Panc1 (cell line): ENCODE data around the gene CCNA2.

Experiments
- POLR2AphosphoS5 ChIP-seq: IDR thresholded peaks from 2 replicates; pipeline ENCODE4 v1.6.1; 2012; ENCODE audit warnings: mild to moderate bottlenecking, low read depth, low read length, moderate library complexity
- SIN3A ChIP-seq: IDR thresholded peaks from 2 replicates; pipeline ENCODE4 v1.6.1; 2012; ENCODE audit warnings: low read depth, mild to moderate bottlenecking, low read length, moderate library complexity, borderline replicate concordance; ENCODE audit not compliant: insufficient read depth
- TCF7L2 ChIP-seq: IDR thresholded peaks from 2 replicates; pipeline ENCODE4 v1.6.1; 2011; ENCODE audit warnings: mild to moderate bottlenecking, low read depth, low read length, inconsistent platforms
- TF ChIP-seq, protein P1 (sequence below), 2 experiments: IDR thresholded peaks; 2 replicates each; pipeline ENCODE4 v1.6.1; 2011 to 2012; ENCODE audit warnings: low read depth in 2 of 2, control low read depth in 1 of 2, low read length in 1 of 2, mild to moderate bottlenecking in 1 of 2, moderate library complexity in 1 of 2; ENCODE audit not compliant: insufficient read depth in 1 of 2

DNA sequence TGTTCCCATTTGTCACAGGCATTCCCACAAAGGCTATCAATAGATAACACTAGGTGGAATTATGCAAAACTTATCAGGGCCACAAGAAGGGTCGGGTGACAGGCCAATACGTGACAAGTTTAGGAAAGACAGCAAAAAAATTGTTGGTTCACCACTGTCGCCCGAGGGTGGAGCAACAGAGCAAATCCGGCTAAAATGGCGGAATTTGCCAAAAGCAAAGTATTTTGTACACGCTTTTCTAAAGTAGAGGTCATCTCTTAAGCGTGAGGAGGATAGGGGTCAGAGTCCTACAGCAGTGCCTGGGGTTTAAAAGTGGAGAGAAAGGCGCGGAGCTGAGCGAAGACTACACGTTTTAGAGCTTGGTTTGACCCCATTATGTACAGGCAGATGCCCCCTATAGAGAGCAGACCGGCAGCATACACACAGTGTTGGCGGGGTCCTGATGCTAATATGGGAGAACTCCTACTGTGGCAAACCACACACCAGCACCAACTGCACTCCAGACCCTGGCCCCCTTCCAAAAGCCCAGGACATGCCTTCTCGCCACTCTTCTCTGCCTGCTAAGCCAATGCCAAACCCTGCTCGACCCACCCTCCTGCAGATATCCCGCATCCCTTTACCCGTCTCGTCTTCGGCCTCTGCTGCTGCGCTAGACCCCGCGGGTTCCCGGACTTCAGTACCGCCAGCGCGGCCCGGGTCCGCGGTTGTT, 733 bp downstream of the CCNA2 start:
- TF ChIP-seq TCF7L2 = no peak
- no peak for TF ChIP-seq POLR2AphosphoS5
- TF ChIP-seq, protein P1, sequence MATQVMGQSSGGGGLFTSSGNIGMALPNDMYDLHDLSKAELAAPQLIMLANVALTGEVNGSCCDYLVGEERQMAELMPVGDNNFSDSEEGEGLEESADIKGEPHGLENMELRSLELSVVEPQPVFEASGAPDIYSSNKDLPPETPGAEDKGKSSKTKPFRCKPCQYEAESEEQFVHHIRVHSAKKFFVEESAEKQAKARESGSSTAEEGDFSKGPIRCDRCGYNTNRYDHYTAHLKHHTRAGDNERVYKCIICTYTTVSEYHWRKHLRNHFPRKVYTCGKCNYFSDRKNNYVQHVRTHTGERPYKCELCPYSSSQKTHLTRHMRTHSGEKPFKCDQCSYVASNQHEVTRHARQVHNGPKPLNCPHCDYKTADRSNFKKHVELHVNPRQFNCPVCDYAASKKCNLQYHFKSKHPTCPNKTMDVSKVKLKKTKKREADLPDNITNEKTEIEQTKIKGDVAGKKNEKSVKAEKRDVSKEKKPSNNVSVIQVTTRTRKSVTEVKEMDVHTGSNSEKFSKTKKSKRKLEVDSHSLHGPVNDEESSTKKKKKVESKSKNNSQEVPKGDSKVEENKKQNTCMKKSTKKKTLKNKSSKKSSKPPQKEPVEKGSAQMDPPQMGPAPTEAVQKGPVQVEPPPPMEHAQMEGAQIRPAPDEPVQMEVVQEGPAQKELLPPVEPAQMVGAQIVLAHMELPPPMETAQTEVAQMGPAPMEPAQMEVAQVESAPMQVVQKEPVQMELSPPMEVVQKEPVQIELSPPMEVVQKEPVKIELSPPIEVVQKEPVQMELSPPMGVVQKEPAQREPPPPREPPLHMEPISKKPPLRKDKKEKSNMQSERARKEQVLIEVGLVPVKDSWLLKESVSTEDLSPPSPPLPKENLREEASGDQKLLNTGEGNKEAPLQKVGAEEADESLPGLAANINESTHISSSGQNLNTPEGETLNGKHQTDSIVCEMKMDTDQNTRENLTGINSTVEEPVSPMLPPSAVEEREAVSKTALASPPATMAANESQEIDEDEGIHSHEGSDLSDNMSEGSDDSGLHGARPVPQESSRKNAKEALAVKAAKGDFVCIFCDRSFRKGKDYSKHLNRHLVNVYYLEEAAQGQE (IDR thresholded peaks at IDR 0.05; ENCODE audit: insufficient read depth in 1 of 2, low read depth in 2 of 2, low read length in 1 of 2) = no peak
- TF ChIP-seq SIN3A = no peak
